Sigmoid colon (tissue), 7 donors: ENCODE measurements around the gene PNKD. TPM values are rescaled to one million over a fixed set of nuclear protein-coding genes. Genes with fewer than 3 reads are reported as not detected.

ENCODE experiments used
- DNase-seq: peaks from one replicate; pipeline ENCODE4 v3.0.0-alpha.2; 2019
- H3K27ac ChIP-seq, 4 donors: fragments of 200-600 bp; sonication (generic); one replicate each; pipeline ENCODE4 v1.5.1; 2016 to 2019; ENCODE audit warnings: mild to moderate bottlenecking in 1 of 4
- H3K27me3 ChIP-seq, 3 donors: fragments of 200-600 bp; sonication (generic); one replicate each; pipeline ENCODE4 v1.5.1; 2019; ENCODE audit warnings: mild to moderate bottlenecking in 1 of 3
- H3K36me3 ChIP-seq, 4 donors: fragments of 200-600 bp; sonication (generic); one replicate each; pipeline ENCODE4 v1.5.1; 2016 to 2019
- H3K4me1 ChIP-seq, 4 donors: fragments of 200-600 bp; sonication (generic); one replicate each; pipeline ENCODE4 v1.5.1; 2017 to 2019
- H3K4me3 ChIP-seq, 4 donors: fragments of 200-600 bp; sonication (generic); one replicate each; pipeline ENCODE4 v1.5.1; 2017 to 2019; ENCODE audit warnings: mild to moderate bottlenecking in 2 of 4, moderate library complexity in 1 of 4
- H3K9me3 ChIP-seq, 4 donors: fragments of 200-600 bp in 3 of 4; sonication (generic) in 3 of 4; one replicate each; pipeline versions ENCODE4 v1.5.1 to v1.6.1; 2013 to 2019
- EP300 ChIP-seq, 4 donors: sonication (generic); formaldehyde crosslinking; IDR thresholded peaks; one replicate each; pipeline ENCODE4 v1.6.1; 2017; ENCODE audit warnings: antibody characterized with exemption in 4 of 4
- POLR2A ChIP-seq, 2 donors: fragments of 450-650 bp; IDR thresholded peaks; one replicate each; pipeline ENCODE4 v1.6.1; 2016; ENCODE audit warnings: antibody characterized with exemption in 2 of 2, mild to moderate bottlenecking in 2 of 2, moderate library complexity in 2 of 2
- POLR2AphosphoS5 ChIP-seq, 4 donors: sonication (generic); formaldehyde crosslinking; IDR thresholded peaks; one replicate each; pipeline ENCODE4 v1.6.1; 2017; ENCODE audit warnings: antibody characterized with exemption in 4 of 4
- WGBS, 2 donors: extraction: QIAGEN DNeasy Blood & Tissue Kit; methylation state at CpG; one replicate each; pipeline ENCODE4 v1.1.7; 2013; 5-methylcytosine and 5-hydroxymethylcytosine counted together
- intact Hi-C: fragments of 100-400 bp; cut with DNase I; formaldehyde crosslinking; loops from one replicate; pipeline ENCODE4 v1.15.1; 2023
- polyA plus RNA-seq, 3 donors: library from polyadenylated mRNA; stranded (reverse); fragments of 200-250 nt; gene quantifications; one replicate each; pipeline ENCODE4 v1.2.3, GENCODE V29; 2013
- total RNA-seq, 4 donors: library from RNA; depleted of rRNA; stranded (reverse); fragments of >200 nt; gene quantifications; one replicate each; pipeline ENCODE4 v1.1.0, GENCODE V29; 2016
- TF ChIP-seq, protein P1 (sequence below), 4 experiments: fragments of 450-650 bp in 3 of 4; fragments of 200-600 bp in 1 of 4; IDR thresholded peaks; one replicate each; pipeline ENCODE4 v1.5.1; 2016 to 2019; ENCODE audit warnings: antibody characterized with exemption in 4 of 4, mild to moderate bottlenecking in 3 of 4, moderate library complexity in 2 of 4
- donor health status: healthy with polysubstance abuse.
- donor health status: Bipolar disorder and iron deficiency.
- donor health status: healthy.

PNKD gene
- total and polyA plus RNA-seq, 7 donors, result 46.8 to 199 (median 95.1) TPM

DNA sequence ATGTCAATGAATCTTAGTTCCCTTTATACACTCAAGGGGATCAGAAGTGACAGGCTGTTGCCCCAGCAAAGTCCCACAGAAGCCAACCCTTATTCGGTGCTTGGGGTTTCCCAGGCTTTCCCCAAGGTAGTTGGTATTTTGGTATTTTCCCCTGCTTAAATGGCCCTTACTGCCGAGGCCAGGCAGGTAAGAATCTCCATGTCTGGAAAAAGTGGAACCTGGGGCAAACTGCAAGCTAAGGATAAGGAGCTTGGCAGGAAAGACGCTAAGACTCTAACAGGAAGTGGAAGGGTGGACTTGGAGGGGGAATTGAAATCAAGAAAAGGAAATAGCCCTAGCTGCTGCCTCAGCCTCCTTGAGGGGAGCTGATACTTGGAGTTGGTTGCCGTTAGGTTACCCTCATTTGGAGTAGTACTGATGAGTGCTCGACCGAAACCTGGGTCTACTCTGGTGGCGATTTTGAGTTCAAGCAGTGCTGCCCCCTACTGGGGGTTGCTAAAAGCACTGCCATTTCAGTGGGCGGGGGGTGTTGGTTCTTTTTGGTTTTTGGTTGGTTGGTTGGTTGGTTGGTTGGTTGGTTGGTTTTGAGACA, 12.8 kb upstream of the PNKD start:
- Histone ChIP-seq H3K27ac (peak overlapping the region in 3 of 4 donors; percentile 37 to 82 (median 51)), H3K27me3 (no peaks in the 10 kb centered on the region), H3K4me3 (no peak overlapping the region), H3K4me1 (peaks cover 0 to 49% (median 44%) of the 10 kb centered on the region in 4 donors), H3K9me3 (no peaks in the 10 kb centered on the region), H3K36me3 (peaks cover 10 to 44% (median 23%) of the 10 kb centered on the region in 4 donors)
- TF ChIP-seq POLR2A (IDR thresholded peaks at IDR 0.05), result no peak
- TF ChIP-seq, protein P1, sequence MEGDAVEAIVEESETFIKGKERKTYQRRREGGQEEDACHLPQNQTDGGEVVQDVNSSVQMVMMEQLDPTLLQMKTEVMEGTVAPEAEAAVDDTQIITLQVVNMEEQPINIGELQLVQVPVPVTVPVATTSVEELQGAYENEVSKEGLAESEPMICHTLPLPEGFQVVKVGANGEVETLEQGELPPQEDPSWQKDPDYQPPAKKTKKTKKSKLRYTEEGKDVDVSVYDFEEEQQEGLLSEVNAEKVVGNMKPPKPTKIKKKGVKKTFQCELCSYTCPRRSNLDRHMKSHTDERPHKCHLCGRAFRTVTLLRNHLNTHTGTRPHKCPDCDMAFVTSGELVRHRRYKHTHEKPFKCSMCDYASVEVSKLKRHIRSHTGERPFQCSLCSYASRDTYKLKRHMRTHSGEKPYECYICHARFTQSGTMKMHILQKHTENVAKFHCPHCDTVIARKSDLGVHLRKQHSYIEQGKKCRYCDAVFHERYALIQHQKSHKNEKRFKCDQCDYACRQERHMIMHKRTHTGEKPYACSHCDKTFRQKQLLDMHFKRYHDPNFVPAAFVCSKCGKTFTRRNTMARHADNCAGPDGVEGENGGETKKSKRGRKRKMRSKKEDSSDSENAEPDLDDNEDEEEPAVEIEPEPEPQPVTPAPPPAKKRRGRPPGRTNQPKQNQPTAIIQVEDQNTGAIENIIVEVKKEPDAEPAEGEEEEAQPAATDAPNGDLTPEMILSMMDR (IDR thresholded peaks at IDR 0.05), result peak in 3 of 4 experiments; percentile 15 to 38 (median 33)
- TF ChIP-seq POLR2AphosphoS5 (IDR thresholded peaks at IDR 0.05), result peak in 1 of 4 donors; percentile 22
- no peak for TF ChIP-seq EP300 (IDR thresholded peaks at IDR 0.05)
- intact Hi-C loops, result no loop called here
- DNase-seq, result peak; percentile 56
- 42 to 72% methylated on average over 8 of the region's 8 CpGs for WGBS, 2 donors

DNA sequence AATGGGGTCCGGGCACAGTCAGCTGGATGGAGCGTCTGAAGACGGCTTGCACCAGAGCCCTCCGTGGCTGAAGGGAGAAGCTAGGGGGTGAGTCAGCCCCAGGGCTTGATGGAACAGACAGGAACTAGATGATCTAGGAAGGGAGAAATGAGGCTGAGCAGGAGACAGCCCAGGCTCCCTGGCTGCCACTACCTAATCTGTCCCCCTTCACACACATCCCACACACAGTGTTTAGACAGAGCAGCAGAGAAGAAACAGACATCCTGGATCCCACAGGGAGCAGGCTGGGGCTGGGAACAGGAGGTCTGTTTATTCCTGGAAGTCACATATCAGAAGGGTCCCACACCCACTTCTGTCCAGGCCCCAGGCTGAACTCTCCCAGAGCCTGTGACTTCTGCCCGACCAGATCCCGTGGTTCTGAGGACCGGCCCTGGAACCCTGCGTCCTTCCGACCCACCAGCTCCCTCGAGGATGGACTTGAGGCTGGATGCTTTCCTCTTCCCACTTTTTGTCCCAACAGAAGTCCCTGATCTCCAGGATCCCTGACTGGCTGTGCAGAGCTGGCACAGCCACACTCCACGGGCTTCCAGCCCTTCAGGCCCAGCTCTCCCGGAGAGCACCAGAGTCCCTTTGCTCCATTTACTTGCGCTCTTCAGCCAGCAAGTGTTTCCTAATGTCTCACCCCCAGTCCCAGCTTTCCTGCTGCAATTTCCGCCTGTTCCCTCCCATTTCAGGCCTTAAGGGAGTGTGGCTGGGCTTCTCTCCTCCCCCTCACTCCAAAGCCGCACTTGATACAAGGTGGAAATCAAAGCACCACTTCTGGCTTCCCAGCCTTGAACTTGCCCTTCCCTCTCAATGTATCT, 11.0 kb upstream of the PNKD start:
- Histone ChIP-seq H3K36me3 (peaks cover 5 to 39% (median 11%) of the 10 kb centered on the region in 4 donors), H3K4me3 (no peak overlapping the region), H3K27ac (peak overlapping the region; percentile 80 to 89 (median 83)), H3K9me3 (no peaks in the 10 kb centered on the region), H3K4me1 (peaks cover 0 to 68% (median 58%) of the 10 kb centered on the region in 4 donors), H3K27me3 (no peaks in the 10 kb centered on the region)
- intact Hi-C loops, result loop anchor here (2.0 kb wide), 2 partner anchors 41 to 73 kb away; no protein-coding TSS in a partner anchor
- 71 to 80% methylated on average over 15 of the region's 15 CpGs for WGBS, 2 donors
- peak; percentile 96 for DNase-seq
- peak; percentile 91 to 98 (median 97) for TF ChIP-seq POLR2AphosphoS5 (IDR thresholded peaks at IDR 0.05)
- TF ChIP-seq, protein P1 (IDR thresholded peaks at IDR 0.05), result no peak
- TF ChIP-seq POLR2A (IDR thresholded peaks at IDR 0.05), result no peak
- peak; percentile 46 to 89 (median 84) for TF ChIP-seq EP300 (IDR thresholded peaks at IDR 0.05)

DNA sequence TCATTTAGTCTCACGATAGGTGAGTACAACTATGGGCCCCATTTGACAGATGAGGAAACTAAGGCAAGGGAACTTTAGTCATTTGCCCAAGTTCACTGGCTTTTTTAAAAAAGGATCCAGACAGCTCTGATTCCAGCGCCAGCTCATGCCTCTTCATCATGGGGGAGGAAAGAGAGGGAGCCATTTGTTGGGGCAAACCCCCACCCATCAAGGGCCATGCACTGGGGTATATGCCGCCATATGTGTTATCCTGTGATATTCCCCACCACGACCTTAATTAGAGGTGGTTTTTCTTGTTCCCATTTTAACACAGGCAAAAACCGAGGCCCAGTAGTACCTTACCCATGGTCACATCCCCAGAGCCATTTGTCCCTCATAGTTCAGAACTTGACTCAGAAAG, 10.2 kb upstream of the PNKD start:
- peak overlapping the region; percentile 80 to 89 (median 83) for H3K27ac ChIP-seq
- intact Hi-C loops, result no loop called here
- peaks cover 9 to 39% (median 17%) of the 10 kb centered on the region in 4 donors for H3K36me3 ChIP-seq
- TF ChIP-seq POLR2A (IDR thresholded peaks at IDR 0.05) (no peak), EP300 (IDR thresholded peaks at IDR 0.05) (no peak), POLR2AphosphoS5 (IDR thresholded peaks at IDR 0.05) (no peak)
- TF ChIP-seq, protein P1 (IDR thresholded peaks at IDR 0.05), result no peak
- peak; percentile 61 for DNase-seq
- 86 to 92% methylated on average over 5 of the region's 5 CpGs for WGBS, 2 donors
- no peaks in the 10 kb centered on the region for H3K9me3 ChIP-seq
- H3K4me3 ChIP-seq, result no peak overlapping the region
- peaks cover 0 to 72% (median 64%) of the 10 kb centered on the region in 4 donors for H3K4me1 ChIP-seq
- no peaks in the 10 kb centered on the region for H3K27me3 ChIP-seq

DNA sequence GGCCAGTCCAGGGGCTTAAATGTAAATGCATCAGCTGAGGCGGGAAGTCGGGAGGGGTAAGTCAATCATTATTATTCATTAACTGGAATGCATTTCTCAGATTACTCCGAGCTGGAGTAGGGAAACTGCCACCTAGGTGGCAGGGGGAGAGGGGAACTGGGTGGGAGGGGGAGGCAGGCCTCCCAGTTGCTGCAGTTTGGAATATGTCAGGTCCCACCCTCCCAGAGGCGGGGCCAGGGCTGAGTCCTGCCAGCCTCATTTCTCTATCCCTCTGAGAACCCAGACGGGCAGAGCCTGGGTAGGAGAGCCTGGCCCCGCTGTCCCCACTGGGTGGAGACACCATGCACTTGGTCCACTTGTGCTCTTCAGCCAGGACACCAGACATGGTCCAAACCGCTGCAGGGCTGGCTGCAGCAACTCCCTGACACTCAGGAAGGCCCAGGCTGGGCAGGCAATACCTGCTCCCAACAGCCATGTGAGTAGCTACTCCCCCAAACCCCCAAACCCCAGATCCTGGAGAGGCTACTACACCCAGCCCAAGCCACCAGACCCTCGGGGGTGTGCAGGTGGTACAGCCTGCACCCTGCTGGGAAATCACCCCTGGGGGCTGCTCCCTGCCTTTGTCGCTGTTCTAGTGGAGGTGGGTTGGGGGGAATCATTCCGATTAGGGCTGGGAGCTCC, 9.4 kb upstream of the PNKD start, which contains the start of gene GPBAR1:
GPBAR1 (plus strand) TSS at position 274 of the 681 bp plus-strand sequence. CDS start 1,710 bp downstream, outside the sequence.
- intact Hi-C loops, result no loop called here
- TF ChIP-seq, protein P1 (IDR thresholded peaks at IDR 0.05), result no peak
- TF ChIP-seq POLR2A (IDR thresholded peaks at IDR 0.05) (no peak), EP300 (IDR thresholded peaks at IDR 0.05) (no peak), POLR2AphosphoS5 (IDR thresholded peaks at IDR 0.05) (peak in 1 of 4 donors; percentile 19)
- peaks cover 0 to 72% (median 64%) of the 10 kb centered on the region in 4 donors for H3K4me1 ChIP-seq
- peak within 1 kb of the TSS in 1 of 4 donors; percentile 20 for H3K4me3 ChIP-seq
- 63 to 68% methylated on average over 10 of the region's 10 CpGs for WGBS, 2 donors
- H3K9me3 ChIP-seq, result no peaks in the 10 kb centered on the region
- no peaks in the 10 kb centered on the region for H3K27me3 ChIP-seq
- peak; percentile 82 for DNase-seq
- peak within 1 kb of the TSS; percentile 80 to 89 (median 83) for H3K27ac ChIP-seq
- H3K36me3 ChIP-seq, result peaks cover 16 to 39% (median 23%) of the 10 kb centered on the region in 4 donors
